Ishikawa (cell line): Measurements from ENCODE around the gene LMF2.

Experiments
- CEBPB ChIP-seq: IDR thresholded peaks from 2 replicates; pipeline ENCODE4 v1.6.1; 2012
- CREB1 ChIP-seq: IDR thresholded peaks from 2 replicates; pipeline ENCODE4 v1.6.1; 2012; ENCODE audit warnings: low read depth
- EGR1 ChIP-seq: IDR thresholded peaks from 2 replicates; pipeline ENCODE4 v1.6.1; 2012
- EP300 ChIP-seq: IDR thresholded peaks from 2 replicates; pipeline ENCODE4 v1.6.1; 2012; ENCODE audit warnings: borderline replicate concordance
- FOXM1 ChIP-seq: IDR thresholded peaks from 2 replicates; pipeline ENCODE4 v1.6.1; 2012; ENCODE audit warnings: low read depth, borderline replicate concordance
- RAD21 ChIP-seq: IDR thresholded peaks from 2 replicates; pipeline ENCODE4 v1.6.1; 2012; ENCODE audit warnings: low read depth
- REST ChIP-seq: IDR thresholded peaks from 2 replicates; pipeline ENCODE4 v1.6.1; 2012; ENCODE audit warnings: low read depth, mild to moderate bottlenecking
- TAF1 ChIP-seq: IDR thresholded peaks from 2 replicates; pipeline ENCODE4 v1.6.1; 2012; ENCODE audit warnings: low read depth, mild to moderate bottlenecking
- TCF12 ChIP-seq: IDR thresholded peaks from 2 replicates; pipeline ENCODE4 v1.6.1; 2012; ENCODE audit warnings: low read depth
- TEAD4 ChIP-seq: IDR thresholded peaks from 2 replicates; pipeline ENCODE4 v1.6.1; 2012
- USF1 ChIP-seq: IDR thresholded peaks from 2 replicates; pipeline ENCODE4 v1.6.1; 2012
- YY1 ChIP-seq: IDR thresholded peaks from 2 replicates; pipeline ENCODE4 v1.6.1; 2012; ENCODE audit warnings: low read depth
- ZBTB7A ChIP-seq: IDR thresholded peaks from 2 replicates; pipeline ENCODE4 v1.6.1; 2012; ENCODE audit warnings: low read depth
- TF ChIP-seq, protein P1 (sequence below): IDR thresholded peaks from 2 replicates; pipeline ENCODE4 v1.6.1; 2012

Gene LMF2

DNA sequence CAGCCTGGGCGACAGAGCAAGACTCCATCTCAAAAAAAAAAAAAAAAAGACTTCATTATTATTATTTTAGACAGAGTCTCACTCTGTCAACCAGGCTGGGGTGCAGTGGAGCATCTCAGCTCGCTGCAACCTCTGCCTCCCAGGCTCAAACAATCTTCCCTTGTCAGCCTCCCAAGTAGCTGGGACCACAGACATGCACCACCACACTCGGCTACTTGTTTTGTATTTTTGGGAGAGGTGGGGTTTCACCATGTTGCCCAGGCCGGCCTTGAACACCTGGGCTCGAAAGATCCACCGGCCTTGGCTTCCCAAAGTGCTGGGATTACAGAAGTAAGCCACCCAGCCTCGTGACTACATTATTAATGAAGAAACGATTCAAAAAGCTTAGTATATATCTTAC is 27.6 kb upstream of the LMF2 start:
- no peak for TF ChIP-seq EGR1
- no peak for TF ChIP-seq CREB1
- TF ChIP-seq FOXM1: no peak

- TF ChIP-seq REST: no peak
- no peak for TF ChIP-seq EP300
- no peak for TF ChIP-seq USF1
- no peak for TF ChIP-seq FOXM1
- TF ChIP-seq TEAD4: no peak
- TF ChIP-seq YY1: no peak
- TF ChIP-seq RAD21: no peak
- no peak for TF ChIP-seq CEBPB
These were observed 25.6 kb upstream of the LMF2 start for GRCh38 chr22:50532824-50533796.

- TF ChIP-seq EGR1: no peak
- TF ChIP-seq FOXM1: no peak
- TF ChIP-seq ZBTB7A: peak; percentile 37; the same call in 1 of the 2 replicates
- TF ChIP-seq TCF12: no peak
- no peak for TF ChIP-seq YY1
- TF ChIP-seq RAD21: no peak
- TF ChIP-seq, protein P1, sequence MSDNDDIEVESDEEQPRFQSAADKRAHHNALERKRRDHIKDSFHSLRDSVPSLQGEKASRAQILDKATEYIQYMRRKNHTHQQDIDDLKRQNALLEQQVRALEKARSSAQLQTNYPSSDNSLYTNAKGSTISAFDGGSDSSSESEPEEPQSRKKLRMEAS: no peak
- no peak for TF ChIP-seq TAF1
These were observed 24.6 kb upstream of the LMF2 start for GRCh38 chr22:50531962-50532674.

DNA sequence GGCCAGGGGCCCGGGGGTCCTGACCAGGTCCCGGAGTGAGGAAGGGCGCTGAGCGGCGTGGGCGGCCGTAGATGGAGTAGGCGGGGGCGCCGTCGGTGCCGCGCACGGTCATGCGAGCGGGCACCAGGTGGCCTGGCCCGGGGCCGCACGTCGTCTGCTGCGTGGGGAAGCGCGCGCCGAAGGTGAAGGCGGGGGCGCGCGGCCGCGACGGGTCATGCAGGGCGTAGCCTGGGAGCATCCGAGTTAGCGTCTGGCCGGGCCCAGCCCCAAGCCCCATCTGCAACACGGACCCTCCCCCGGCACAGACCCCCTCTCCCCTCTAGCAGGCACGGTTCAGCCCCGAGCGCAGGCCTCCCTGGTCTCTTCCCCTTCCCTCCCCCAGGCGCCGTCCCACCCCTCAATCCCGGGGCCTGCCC is 24.1 kb upstream of the LMF2 start:
- peak; percentile 50; the same call in 1 of the 2 replicates for TF ChIP-seq EGR1
- TF ChIP-seq, protein P1: 0 out of 2 replicates have a peak, but pooled peaks have one; percentile 12
- TF ChIP-seq ZBTB7A: peak; percentile 27; the same call in 1 of the 2 replicates
- TF ChIP-seq REST: no peak

GRCh38 chr22:50530877-50531545 is 23.5 kb upstream of the LMF2 start:
- TF ChIP-seq TEAD4: no peak
- 0 out of 2 replicates have a peak, but pooled peaks have one; percentile 14 for TF ChIP-seq ZBTB7A

DNA sequence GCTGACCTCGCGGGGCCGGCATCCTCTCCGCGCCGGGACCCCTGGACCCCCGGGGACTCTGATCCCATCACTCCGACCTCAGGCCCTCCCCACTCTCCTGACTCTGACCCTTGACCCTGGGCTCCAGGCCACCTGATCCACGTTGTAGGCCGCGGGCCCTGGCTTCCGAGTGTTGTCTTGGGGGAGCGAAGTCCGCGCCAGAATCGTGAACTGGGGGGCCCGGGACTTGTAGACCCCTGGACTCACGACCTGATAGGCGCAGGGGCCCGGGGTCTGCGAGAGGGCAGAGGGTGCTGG is 23.0 kb upstream of the LMF2 start:
- no peak for TF ChIP-seq CREB1
- peak; percentile 88 for TF ChIP-seq ZBTB7A
- TF ChIP-seq TCF12: no peak
- TF ChIP-seq FOXM1: no peak
- TF ChIP-seq, protein P1: no peak
